ENCODE measurements around the gene TNRC6C. TPM values are rescaled to one million over a fixed set of nuclear protein-coding genes. Genes with fewer than 3 reads are reported as not detected.
A peak's percentile ranks its signal among the peaks of the same experiment; 100 is the strongest.

TNRC6C gene
- total RNA-seq, 1 donor from 2014 or later: 27.4 TPM

DNA sequence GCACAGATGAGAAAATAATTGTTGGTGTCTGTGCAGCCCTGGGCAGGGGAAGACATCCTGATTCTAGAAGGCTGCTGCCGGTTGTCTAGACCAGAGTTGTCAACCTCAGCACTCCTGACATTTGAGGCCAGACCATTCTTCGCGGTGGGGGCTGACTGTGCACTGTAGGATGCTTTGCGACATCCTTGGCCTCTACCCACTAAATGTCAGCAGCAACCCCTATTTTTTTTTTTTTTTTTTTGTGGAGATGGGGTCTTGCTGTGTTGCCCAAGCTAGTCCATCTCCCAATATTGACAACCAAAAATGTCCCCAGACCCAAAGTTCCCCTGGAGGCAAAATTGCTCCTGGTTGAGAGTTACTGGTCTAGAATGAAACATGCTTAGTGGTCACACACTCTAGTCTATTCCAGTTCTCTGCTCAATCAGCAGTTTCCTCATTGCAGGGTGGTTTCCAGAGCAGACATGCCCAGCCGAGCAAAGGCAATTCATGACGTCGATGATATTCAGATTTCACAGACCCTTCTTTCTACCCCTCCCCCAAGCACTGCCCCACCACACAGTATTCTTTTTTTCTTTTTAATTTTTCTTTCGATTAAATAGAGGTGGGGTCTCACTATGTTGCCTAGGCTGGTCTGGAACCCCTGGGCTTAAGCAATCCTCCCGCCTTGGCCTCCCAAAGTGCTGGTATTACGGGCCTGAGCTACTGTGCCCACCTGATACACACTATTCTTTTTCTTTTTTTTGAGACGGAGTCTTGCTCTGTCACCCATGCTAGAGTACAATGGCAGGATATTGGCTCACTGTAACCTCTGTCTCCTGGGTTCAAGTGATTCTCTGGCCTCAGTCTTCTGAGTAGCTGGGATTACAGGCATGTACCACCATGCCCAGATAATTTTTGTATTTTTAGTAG lies 196.7 kb downstream of the TNRC6C start:
- peak; percentile 11 for DNase-seq (ENCODE audit: low spot score)

Other genes starting within 250 kb of the TNRC6C start
- 43.9 TPM for gene TMC6, start 170.1 kb downstream of the TNRC6C start, total RNA-seq
- gene TMC8, start 172.1 kb downstream of the TNRC6C start, total RNA-seq: 16.2 TPM
- gene C17orf99, start 187.7 kb downstream of the TNRC6C start, total RNA-seq: not detected
- 142 TPM for gene SYNGR2, start 209.9 kb downstream of the TNRC6C start, total RNA-seq
- 4.6 TPM for gene TK1, start 228.3 kb downstream of the TNRC6C start, total RNA-seq
- gene AFMID, start 228.7 kb downstream of the TNRC6C start, total RNA-seq: 50.4 TPM